COLO668 (cell line): ENCODE results near the gene GNAI3.

Experiments
- DNase-seq: peaks from one replicate; lab custom pipeline; 2025; ENCODE audit not compliant: unreplicated experiment; lab: John Stamatoyannopoulos, UW

Gene GNAI3

GRCh38 chr1:109543988-109544735 is 4.3 kb upstream of the GNAI3 start:
- DNase-seq: no peak

- DNase-seq: peak; percentile 94
Measured at GRCh38 chr1:109546311-109547109, 1.9 kb upstream of the GNAI3 start.

DNA sequence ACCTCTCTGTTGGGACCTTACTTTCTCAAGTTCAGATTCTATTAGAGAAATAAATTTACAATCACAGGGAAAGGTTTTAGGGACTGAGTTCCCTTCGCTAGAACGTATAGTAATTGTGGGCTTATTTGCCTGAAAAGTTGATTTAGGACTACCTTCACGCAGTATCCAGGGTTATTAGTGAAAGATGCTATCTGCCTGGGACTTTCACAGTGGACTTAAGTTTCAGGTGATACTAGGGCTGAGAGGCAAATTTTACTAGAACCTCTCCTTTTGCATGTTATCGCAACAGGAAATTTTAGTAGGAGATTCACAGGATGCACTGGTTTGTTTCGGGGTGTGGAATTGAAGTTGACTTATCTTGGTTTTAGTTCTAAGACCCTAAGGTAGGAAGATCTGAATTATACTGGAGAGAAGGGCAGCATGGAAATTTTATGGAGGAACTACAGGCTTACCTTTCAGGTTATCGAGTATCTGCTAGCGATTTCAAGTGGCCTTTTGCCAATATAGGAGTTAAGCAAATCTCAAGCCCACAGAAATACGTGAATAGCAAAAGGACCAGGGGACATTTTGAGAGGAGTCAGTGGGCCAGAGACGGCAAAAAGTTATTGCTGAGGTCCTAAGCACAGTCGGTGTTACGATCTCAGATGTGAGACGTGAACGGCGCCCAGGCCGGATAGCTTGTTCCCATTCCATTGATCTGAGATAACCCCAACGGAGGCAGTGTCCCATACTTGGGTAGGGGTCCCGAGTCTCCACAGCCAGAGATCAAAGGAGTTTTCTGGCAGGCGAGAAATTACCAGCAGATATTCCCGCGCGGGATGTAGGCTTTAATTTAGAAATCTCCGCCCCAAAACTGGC is 723 bp upstream of the GNAI3 start:
- peak; percentile 28 for DNase-seq

GRCh38 chr1:109556563-109556962 is 8.1 kb downstream of the GNAI3 start:
- DNase-seq: no peak

DNA sequence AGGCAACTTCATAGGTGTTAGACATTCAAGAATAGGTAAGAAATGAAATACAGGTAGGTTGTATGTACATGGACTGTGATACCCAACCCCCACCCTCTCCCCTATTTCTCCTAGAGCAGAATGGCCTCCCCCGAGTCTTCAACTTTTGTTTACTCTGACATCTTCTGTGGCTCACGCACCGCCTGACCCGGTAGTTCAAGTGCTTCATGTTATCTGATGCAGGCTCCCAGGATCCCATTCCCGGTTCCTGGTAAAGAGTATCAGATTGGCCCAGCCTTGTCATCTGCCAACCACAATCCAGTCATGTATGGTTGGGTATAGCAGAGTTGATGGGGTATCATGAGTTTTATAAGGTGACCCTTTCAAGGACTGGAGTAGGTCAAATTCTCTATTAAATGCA is 9.1 kb downstream of the GNAI3 start:
- DNase-seq: no peak

- DNase-seq: no peak
Measured at GRCh38 chr1:109559995-109560394, 11.6 kb downstream of the GNAI3 start.

- DNase-seq: no peak
Measured at GRCh38 chr1:109564194-109564878, 15.9 kb downstream of the GNAI3 start.

GRCh38 chr1:109565241-109565640 is 16.8 kb downstream of the GNAI3 start:
- DNase-seq: no peak

GRCh38 chr1:109566982-109567381 is 18.6 kb downstream of the GNAI3 start:
- no peak for DNase-seq

DNA sequence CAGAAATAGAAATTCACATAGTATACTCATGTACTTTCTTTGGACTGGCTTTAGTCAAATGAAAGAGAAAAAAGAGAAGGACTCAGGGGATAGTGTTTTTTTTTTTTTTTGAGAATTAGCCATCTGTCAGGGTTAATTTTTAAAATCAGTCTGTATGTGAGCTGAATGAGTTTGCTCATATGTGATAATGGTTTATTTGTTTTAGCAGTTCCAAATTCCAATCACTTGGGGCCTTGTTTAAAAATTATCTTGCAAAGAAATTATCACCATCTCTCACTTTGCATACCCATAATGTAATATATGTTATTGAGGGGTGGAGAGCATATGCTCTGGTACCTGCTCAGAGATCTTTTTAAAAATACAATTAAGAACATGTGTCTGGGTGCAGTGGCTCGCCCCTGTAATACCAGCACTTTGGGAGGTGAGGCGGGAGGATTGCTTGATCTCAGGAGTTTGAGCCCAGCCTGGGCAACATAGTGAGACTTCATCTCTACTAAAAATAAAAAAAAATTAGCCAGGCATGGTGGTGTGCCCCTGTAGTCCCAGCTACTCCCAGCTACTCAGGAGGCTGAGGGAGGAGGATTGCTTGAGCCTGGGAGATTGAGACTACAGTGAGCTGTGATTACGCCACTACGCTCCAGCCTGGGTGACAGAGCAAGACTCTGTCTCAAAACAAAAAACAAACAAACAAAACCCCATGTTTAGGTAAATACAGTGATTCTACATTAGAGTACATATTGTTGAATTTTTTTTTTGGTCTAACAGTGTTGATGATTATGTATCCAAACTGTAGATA is 19.7 kb downstream of the GNAI3 start:
- DNase-seq: no peak

DNA sequence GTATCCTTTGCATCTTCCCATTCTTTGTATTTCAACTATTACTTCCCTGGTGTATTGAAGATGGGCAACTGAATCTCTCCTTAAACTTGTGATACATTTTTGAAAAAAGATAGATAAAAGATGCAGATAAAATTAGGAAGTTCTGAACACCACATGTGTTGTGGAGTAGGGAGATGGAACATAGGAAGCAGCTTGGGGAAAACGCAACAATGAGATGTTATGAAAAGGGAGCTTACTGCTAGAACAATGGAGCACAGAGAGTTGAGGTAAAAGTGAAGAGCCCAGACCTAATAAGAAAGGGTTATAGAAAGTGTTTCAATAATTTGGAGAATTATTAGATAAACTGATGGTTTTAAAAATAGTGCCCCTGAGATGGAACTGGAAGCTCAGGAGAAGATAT is 20.9 kb downstream of the GNAI3 start:
- DNase-seq: no peak

DNA sequence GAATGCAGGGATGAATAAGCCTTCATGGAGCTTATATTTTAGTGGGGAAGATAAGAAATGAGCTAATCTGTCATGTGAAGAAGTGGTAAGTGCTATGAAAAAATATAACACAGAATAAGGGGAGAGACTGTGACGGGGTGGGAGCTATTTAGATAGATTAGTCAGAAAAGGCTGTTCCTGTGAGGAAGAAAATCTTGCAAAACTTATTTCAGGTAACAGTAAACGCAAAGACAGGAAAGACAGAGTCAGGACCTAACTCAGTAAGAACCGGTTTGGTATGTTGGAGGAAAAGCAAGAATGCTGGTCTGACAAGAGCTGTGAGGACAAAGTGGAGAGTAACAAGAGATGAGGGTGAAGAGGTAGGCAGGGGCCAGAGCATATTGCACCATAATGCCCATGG is 22.0 kb downstream of the GNAI3 start:
- no peak for DNase-seq

DNA sequence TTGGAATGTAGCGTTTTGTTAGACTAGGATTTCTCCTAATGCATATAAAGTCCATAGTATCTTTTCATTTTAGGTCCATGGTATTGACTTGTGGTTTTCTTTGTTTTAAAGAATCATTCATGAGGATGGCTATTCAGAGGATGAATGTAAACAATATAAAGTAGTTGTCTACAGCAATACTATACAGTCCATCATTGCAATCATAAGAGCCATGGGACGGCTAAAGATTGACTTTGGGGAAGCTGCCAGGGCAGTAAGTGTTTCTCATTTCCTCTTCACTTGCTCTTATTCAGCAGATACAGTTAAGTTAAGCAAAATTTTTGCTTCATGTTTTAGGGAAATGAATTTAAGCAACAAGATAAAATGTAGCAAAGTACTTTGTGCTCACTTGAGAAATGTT is 25.4 kb downstream of the GNAI3 start:
- no peak for DNase-seq

GRCh38 chr1:109578947-109579443 is 30.6 kb downstream of the GNAI3 start:
- DNase-seq: no peak

GRCh38 chr1:109579491-109579890 is 31.1 kb downstream of the GNAI3 start:
- no peak for DNase-seq

DNA sequence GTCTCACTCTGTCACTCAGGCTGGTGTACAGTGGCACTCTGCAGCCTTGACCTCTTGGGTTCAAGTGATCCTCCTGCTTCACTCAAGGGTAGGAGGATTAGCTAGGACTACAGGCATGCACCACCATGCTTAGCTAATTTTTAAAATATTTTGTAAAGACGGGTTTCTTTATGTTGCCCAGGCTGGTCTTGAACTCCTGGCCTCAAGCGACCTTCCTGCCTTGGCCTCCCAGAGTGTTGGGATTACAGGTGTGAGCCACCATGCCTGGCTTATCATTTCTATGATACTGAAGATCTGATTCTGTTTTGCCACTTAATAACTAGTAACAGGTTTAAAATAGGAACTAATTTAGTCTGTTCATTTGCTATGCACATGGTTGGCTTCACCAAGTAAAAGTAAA is 33.6 kb downstream of the GNAI3 start:
- no peak for DNase-seq

- no peak for DNase-seq
Measured at GRCh38 chr1:109584766-109585165, 36.4 kb downstream of the GNAI3 start.

GRCh38 chr1:109586055-109586454 is 37.6 kb downstream of the GNAI3 start:
- no peak for DNase-seq

DNA sequence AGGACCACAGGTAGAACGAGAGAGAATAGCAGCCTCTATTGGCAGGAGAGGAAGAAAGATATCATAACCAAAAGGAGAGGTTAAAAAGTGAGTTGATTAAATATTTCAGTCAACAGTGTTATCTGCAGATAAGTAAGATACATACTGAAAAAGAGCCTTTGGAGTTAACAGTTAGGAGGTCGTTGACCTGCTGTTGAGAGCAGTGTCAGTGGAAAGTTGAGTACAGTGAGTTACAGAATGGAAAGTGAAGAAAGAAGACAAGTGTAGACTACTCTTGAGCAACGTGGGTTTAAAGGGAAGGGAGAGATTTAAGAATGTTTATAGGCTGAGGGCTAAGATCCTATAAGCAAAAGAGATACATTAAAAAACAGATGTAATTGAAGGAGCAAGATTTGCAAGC is 40.8 kb downstream of the GNAI3 start:
- no peak for DNase-seq

DNA sequence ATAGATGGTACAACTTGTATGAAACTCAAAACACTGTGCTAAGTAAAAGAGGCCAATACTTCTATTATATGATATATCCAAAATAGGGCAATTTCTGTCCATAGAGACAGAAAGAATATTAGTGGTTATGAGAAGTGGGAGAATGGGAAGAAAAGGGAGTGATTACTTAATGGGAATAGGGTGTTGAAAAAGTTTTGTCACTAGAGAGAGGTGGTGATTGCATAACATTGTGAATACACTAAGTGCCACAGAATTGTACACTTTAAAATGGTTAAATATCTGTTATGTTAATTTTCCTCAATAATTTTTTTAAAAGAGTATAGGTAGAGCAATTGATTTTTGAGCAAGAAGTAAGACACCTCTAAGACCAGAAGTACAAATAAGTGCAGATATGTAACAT is 41.3 kb downstream of the GNAI3 start:
- DNase-seq: no peak
